Sigmoid colon (tissue), 3 donors: ENCODE results near the gene ADD2.

ENCODE experiments used
- POLR2A ChIP-seq, 2 donors: fragments of 450-650 bp; IDR thresholded peaks; one replicate each; pipeline ENCODE4 v1.6.1; 2016; ENCODE audit warnings: antibody characterized with exemption in 2 of 2, mild to moderate bottlenecking in 2 of 2, moderate library complexity in 2 of 2
- TF ChIP-seq, protein P1 (sequence below), 4 experiments: fragments of 450-650 bp in 3 of 4; fragments of 200-600 bp in 1 of 4; IDR thresholded peaks; one replicate each; pipeline ENCODE4 v1.5.1; 2016 to 2019; ENCODE audit warnings: antibody characterized with exemption in 4 of 4, mild to moderate bottlenecking in 3 of 4, moderate library complexity in 2 of 4

DNA sequence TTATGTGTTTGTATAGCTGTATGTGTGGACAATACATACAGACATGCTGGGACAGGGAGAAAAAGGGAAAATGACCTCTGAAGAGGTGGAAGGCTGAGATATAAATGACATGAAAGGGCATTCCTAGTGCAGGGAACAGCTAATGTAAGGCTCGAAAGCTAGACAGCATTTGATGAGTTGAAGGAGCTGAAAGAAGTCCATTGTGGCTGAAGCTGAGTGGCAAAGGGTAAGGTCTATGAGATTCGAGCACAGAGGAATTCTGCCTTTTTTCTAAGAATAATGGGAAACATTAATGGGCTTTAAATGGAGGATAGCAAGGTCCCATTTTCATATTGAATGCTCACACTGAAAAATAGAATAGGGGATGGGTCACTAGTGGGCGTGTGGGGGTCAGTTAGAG is 23.6 kb downstream of the ADD2 start:
- TF ChIP-seq, protein P1, sequence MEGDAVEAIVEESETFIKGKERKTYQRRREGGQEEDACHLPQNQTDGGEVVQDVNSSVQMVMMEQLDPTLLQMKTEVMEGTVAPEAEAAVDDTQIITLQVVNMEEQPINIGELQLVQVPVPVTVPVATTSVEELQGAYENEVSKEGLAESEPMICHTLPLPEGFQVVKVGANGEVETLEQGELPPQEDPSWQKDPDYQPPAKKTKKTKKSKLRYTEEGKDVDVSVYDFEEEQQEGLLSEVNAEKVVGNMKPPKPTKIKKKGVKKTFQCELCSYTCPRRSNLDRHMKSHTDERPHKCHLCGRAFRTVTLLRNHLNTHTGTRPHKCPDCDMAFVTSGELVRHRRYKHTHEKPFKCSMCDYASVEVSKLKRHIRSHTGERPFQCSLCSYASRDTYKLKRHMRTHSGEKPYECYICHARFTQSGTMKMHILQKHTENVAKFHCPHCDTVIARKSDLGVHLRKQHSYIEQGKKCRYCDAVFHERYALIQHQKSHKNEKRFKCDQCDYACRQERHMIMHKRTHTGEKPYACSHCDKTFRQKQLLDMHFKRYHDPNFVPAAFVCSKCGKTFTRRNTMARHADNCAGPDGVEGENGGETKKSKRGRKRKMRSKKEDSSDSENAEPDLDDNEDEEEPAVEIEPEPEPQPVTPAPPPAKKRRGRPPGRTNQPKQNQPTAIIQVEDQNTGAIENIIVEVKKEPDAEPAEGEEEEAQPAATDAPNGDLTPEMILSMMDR (IDR thresholded peaks at IDR 0.05), result no peak
- TF ChIP-seq POLR2A (IDR thresholded peaks at IDR 0.05), result no peak
